Activated naive CD4-positive, alpha-beta T cell treated with anti-CD3 and anti-CD28 coated beads, Interleukin-2, amount 10 ng/mL, durations not matched to agents 7 days and 5 days (primary cell): Measurements from ENCODE around the gene DIAPH1.
A peak's percentile ranks its signal among the peaks of the same experiment; 100 is the strongest.

ENCODE experiments used
- CTCF ChIA-PET: fragments of 350-600 bp; sonication (Branson Sonifier 250); formaldehyde crosslinking; loops from one replicate; lab custom pipeline; 2021; ENCODE audit warnings: antibody characterized with exemption; lab: Charles Lee
- DNase-seq: peaks from one replicate; pipeline ENCODE4 v3.0.0-alpha.2; 2020
- H3K27ac Mint-ChIP-seq: one replicate; pipeline ENCODE4 v1.8.0; 2021; ENCODE audit warnings: mild to moderate bottlenecking, moderate library complexity, mixed read lengths
- H3K27me3 Mint-ChIP-seq: one replicate; pipeline ENCODE4 v1.8.0; 2021; ENCODE audit warnings: mild to moderate bottlenecking, mixed read lengths
- H3K36me3 Mint-ChIP-seq: one replicate; pipeline ENCODE4 v1.8.0; 2021; ENCODE audit warnings: mixed read lengths
- H3K4me1 Mint-ChIP-seq: one replicate; pipeline ENCODE4 v1.8.0; 2021; ENCODE audit warnings: mixed read lengths
- H3K4me3 Mint-ChIP-seq: one replicate; pipeline ENCODE4 v1.8.0; 2021; ENCODE audit warnings: mild to moderate bottlenecking, moderate library complexity, mixed read lengths
- H3K9me3 Mint-ChIP-seq: one replicate; pipeline ENCODE4 v1.8.0; 2021; ENCODE audit warnings: mixed read lengths

DIAPH1 gene

GRCh38 chr5:141515141-141515540 is 103.7 kb downstream of the DIAPH1 start:
- Mint-ChIP-seq H3K9me3 (no peaks in the 10 kb centered on the region), H3K27me3 (no peaks in the 10 kb centered on the region), H3K4me1 (peaks cover 27% of the 10 kb centered on the region), H3K27ac (peak overlapping the region; percentile 13), H3K4me3 (no peak overlapping the region), H3K36me3 (peaks cover 60% of the 10 kb centered on the region)
- DNase-seq, result no peak
- CTCF ChIA-PET, result interaction anchor here (0.9 to 2.1 kb wide), 8 partner anchors 8 to 102 kb away, joined by 3 to 8 read pairs (median 4); partner anchors contain the start of genes PCDHGA10 and PCDHGA12

DNA sequence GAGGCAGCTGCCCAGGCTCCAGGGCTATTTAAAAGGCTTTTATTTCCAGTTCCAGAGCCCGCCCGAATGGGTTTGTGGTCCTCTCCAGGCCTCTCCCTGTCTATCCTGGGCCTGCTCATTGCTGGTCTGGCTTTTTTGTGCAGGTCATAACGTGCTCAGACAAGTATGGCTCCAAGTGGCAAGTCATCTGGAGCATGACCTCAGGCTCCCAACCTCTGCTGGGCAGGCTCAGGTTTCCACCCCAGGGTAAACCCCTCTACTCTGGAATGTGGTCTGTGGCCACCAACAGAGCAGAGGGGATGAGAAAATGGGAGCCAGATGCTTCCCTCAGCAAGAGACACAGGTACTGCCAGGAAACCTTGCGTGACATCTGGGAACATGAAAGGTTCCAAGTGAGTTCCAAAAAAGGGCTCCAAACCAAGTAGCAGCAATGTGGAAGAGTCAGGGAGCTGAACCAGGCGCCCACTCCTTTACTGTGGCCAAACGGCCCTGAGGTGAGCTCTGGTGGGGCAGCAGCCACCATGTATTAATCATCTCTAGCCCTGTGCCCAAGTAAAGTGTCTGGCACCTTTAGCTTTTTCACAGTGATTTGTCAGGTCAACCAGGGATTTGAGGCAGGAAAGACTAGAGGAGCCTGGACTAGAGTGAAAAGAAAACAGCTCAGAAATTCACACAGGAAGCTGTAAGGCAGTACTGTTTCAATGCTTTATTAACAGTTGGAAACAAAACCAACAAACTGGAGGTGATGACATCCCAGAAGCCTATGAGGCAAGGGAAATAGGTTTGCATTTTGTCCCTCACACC is 104.3 kb downstream of the DIAPH1 start:
- DNase-seq, result no peak
- Mint-ChIP-seq H3K4me1 (peaks cover 27% of the 10 kb centered on the region), H3K36me3 (peaks cover 55% of the 10 kb centered on the region), H3K27me3 (no peaks in the 10 kb centered on the region), H3K27ac (peak overlapping the region; percentile 52), H3K4me3 (no peak overlapping the region), H3K9me3 (no peaks in the 10 kb centered on the region)
- CTCF ChIA-PET, result interaction anchor here (0.6 to 6.3 kb wide), 17 partner anchors 9 to 140 kb away, joined by 3 to 43 read pairs (median 6); partner anchors contain the start of genes PCDHGA10, PCDHGA12 and PCDHGA6

GRCh38 chr5:141513627-141514329 is 105.0 kb downstream of the DIAPH1 start:
- peak overlapping the region; percentile 71 for H3K4me3 Mint-ChIP-seq
- H3K36me3 Mint-ChIP-seq, result peaks cover 47% of the 10 kb centered on the region

GRCh38 chr5:141512911-141513626 is 105.7 kb downstream of the DIAPH1 start:
- Mint-ChIP-seq H3K36me3 (peaks cover 41% of the 10 kb centered on the region), H3K4me1 (peaks cover 27% of the 10 kb centered on the region), H3K27ac (peak overlapping the region; percentile 33), H3K27me3 (peaks cover 6% of the 10 kb centered on the region), H3K4me3 (peak overlapping the region; percentile 71), H3K9me3 (no peaks in the 10 kb centered on the region)
- CTCF ChIA-PET, result interaction anchor here (0.6 to 6.3 kb wide), 32 partner anchors 9 to 173 kb away, joined by 3 to 43 read pairs (median 5); partner anchors contain the start of genes PCDHGA10, PCDHGA11, PCDHGA12 and PCDHGB2
- peak; percentile 29 for DNase-seq

More at GRCh38 chr5:141513627-141514329, 105.0 kb downstream of the DIAPH1 start:
- H3K9me3 Mint-ChIP-seq, result no peaks in the 10 kb centered on the region
- CTCF ChIA-PET, result interaction anchor here (0.6 to 6.3 kb wide), 17 partner anchors 9 to 174 kb away, joined by 3 to 43 read pairs (median 6); partner anchors contain the start of genes PCDHGA10, PCDHGA12, PCDHGA6 and PCDHGB3
- DNase-seq, result peak; percentile 43
- H3K27me3 Mint-ChIP-seq, result peaks cover 5% of the 10 kb centered on the region
- peaks cover 27% of the 10 kb centered on the region for H3K4me1 Mint-ChIP-seq
- peak overlapping the region; percentile 85 for H3K27ac Mint-ChIP-seq

DNA sequence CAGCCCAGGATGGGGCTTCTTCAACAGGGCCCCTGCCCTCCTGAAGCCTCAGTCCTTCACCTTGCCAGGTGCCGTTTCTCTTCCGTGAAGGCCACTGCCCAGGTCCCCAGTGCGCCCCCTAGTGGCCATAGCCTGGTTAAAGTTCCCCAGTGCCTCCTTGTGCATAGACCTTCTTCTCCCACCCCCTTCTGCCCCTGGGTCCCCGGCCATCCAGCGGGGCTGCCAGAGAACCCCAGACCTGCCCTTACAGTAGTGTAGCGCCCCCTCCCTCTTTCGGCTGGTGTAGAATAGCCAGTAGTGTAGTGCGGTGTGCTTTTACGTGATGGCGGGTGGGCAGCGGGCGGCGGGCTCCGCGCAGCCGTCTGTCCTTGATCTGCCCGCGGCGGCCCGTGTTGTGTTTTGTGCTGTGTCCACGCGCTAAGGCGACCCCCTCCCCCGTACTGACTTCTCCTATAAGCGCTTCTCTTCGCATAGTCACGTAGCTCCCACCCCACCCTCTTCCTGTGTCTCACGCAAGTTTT is 106.3 kb downstream of the DIAPH1 start:
- peak overlapping the region; percentile 33 for H3K27ac Mint-ChIP-seq
- CTCF ChIA-PET, result interaction anchor here (0.6 to 6.3 kb wide), 35 partner anchors 8 to 188 kb away, joined by 3 to 43 read pairs (median 4); partner anchors contain the start of genes PCDHGA10, PCDHGA11, PCDHGA12 and PCDHGB2
- H3K9me3 Mint-ChIP-seq, result no peaks in the 10 kb centered on the region
- peaks cover 9% of the 10 kb centered on the region for H3K27me3 Mint-ChIP-seq
- H3K4me3 Mint-ChIP-seq, result peak overlapping the region; percentile 71
- H3K36me3 Mint-ChIP-seq, result peaks cover 37% of the 10 kb centered on the region
- H3K4me1 Mint-ChIP-seq, result peaks cover 27% of the 10 kb centered on the region
- peak; percentile 89 for DNase-seq

DNA sequence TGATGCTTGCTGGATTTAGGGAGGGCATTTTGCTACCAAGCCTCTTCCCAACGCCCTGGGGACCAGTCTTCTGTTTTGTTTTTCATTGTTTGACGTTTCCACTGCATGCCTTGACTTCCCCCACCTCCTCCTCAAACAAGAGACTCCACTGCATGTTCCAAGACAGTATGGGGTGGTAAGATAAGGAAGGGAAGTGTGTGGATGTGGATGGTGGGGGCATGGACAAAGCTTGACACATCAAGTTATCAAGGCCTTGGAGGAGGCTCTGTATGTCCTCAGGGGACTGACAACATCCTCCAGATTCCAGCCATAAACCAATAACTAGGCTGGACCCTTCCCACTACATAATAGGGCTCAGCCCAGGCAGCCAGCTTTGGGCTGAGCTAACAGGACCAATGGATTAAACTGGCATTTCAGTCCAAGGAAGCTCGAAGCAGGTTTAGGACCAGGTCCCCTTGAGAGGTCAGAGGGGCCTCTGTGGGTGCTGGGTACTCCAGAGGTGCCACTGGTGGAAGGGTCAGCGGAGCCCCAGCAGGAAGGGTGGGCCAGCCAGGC is 107.0 kb downstream of the DIAPH1 start:
- H3K9me3 Mint-ChIP-seq, result no peaks in the 10 kb centered on the region
- peaks cover 31% of the 10 kb centered on the region for H3K36me3 Mint-ChIP-seq
- peaks cover 13% of the 10 kb centered on the region for H3K27me3 Mint-ChIP-seq
- no peak overlapping the region for H3K4me3 Mint-ChIP-seq
- peaks cover 27% of the 10 kb centered on the region for H3K4me1 Mint-ChIP-seq
- CTCF ChIA-PET, result interaction anchor here (0.7 to 6.3 kb wide), 19 partner anchors 10 to 187 kb away, joined by 3 to 43 read pairs (median 6); partner anchors contain the start of genes PCDHGA10, PCDHGA11, PCDHGA12 and PCDHGB2
- H3K27ac Mint-ChIP-seq, result no peak overlapping the region
- DNase-seq, result no peak

- Mint-ChIP-seq H3K4me1 (peaks cover 27% of the 10 kb centered on the region), H3K4me3 (no peak overlapping the region), H3K27ac (no peak overlapping the region), H3K27me3 (peaks cover 15% of the 10 kb centered on the region), H3K36me3 (peaks cover 24% of the 10 kb centered on the region), H3K9me3 (no peaks in the 10 kb centered on the region)
- CTCF ChIA-PET, result interaction anchor here (0.6 to 6.3 kb wide), 15 partner anchors 12 to 191 kb away, joined by 3 to 43 read pairs (median 4); partner anchors contain the start of genes PCDHGA10, PCDHGA11, PCDHGA12 and PCDHGB3
- no peak for DNase-seq
Observed at GRCh38 chr5:141510850-141511601, 107.8 kb downstream of the DIAPH1 start.

DNA sequence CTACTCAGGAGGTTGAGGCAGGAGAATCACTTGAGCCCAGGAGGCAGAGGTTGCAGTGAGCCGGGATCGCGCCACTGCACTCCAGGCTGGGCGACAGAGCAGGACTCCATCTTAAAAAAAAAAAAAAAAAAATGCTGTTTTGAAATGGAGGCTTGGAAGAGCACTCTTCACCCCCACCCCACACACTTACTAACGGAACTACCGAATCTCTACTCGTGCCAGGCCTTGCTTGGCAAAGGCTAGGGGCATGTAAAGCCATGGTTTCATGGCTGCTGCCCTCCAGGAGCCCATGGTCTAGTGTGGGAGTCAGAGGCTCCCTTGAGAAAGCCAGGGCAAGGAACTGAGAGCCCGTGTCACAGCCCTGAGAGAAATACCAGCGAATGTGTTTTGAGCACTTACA is 108.6 kb downstream of the DIAPH1 start:
- DNase-seq, result no peak
- Mint-ChIP-seq H3K4me3 (no peak overlapping the region), H3K36me3 (peaks cover 20% of the 10 kb centered on the region), H3K4me1 (peaks cover 25% of the 10 kb centered on the region), H3K27me3 (peaks cover 19% of the 10 kb centered on the region), H3K9me3 (no peaks in the 10 kb centered on the region), H3K27ac (no peak overlapping the region)
- CTCF ChIA-PET, result interaction anchor here (0.7 to 6.3 kb wide), 11 partner anchors 13 to 1719 kb away, joined by 3 to 43 read pairs (median 4); partner anchors contain the start of genes PCDHGA10, PCDHGA12, PCDHGB3 and TAF7

DNA sequence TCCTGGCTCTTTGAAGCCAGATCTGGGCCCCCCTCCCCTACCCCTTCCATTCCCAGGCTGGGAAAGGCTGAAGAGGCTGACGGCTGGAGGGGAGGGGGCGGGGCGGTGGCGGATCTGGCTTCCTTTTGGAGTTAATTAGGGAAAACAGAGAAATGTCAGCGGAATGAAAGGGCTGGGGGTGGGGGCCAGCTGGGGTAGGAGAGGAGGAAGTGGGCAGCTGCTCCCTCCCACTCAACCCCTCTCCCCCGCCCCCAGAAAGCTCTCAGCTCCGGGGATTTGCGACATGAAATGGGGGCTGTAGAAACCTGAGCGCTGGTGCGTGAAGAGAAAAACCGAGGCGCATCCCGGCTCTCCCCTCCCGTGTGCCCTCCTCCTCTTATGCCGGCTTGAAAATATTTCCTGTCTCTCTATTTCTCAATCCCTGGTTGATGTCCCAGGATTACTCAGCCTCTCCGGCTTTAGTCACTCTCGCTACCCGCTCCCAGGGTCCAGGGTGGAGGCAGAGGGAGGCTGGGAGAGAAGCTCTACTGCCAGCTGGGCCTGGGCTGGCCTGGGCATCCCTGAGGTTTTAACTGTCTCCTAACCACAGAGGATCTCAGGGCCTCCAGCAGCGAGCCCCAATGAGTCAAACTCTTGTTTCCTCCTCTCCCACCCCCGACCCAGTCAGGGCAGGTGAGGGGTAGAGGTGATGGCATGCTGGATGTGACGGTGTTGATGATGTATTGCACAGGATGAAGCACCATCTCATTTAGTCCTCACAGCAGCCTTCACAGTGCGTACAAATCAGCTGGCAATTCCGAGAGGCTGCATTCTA is 109.8 kb downstream of the DIAPH1 start:
- H3K9me3 Mint-ChIP-seq, result no peaks in the 10 kb centered on the region
- CTCF ChIA-PET, result interaction anchor here (0.6 to 6.3 kb wide), 9 partner anchors 13 to 1718 kb away, joined by 3 to 43 read pairs (median 4); partner anchors contain the start of genes PCDHGA10, PCDHGA12 and TAF7
- peaks cover 11% of the 10 kb centered on the region for H3K36me3 Mint-ChIP-seq
- no peak overlapping the region for H3K4me3 Mint-ChIP-seq
- no peak overlapping the region for H3K27ac Mint-ChIP-seq
- DNase-seq, result no peak
- H3K27me3 Mint-ChIP-seq, result peaks cover 25% of the 10 kb centered on the region
- peaks cover 16% of the 10 kb centered on the region for H3K4me1 Mint-ChIP-seq

- H3K36me3 Mint-ChIP-seq, result peaks cover 6% of the 10 kb centered on the region
- no peak overlapping the region for H3K27ac Mint-ChIP-seq
- peaks cover 25% of the 10 kb centered on the region for H3K27me3 Mint-ChIP-seq
- no peak overlapping the region for H3K4me3 Mint-ChIP-seq
- CTCF ChIA-PET, result interaction anchor here (0.6 to 6.3 kb wide), 6 partner anchors 14 to 96 kb away, joined by 3 to 43 read pairs (median 3); partner anchors contain the start of genes PCDHGA10, PCDHGA11 and PCDHGA12
- H3K4me1 Mint-ChIP-seq, result peaks cover 10% of the 10 kb centered on the region
- no peaks in the 10 kb centered on the region for H3K9me3 Mint-ChIP-seq
- no peak for DNase-seq
Observed at GRCh38 chr5:141508440-141508797, 110.4 kb downstream of the DIAPH1 start.

DNA sequence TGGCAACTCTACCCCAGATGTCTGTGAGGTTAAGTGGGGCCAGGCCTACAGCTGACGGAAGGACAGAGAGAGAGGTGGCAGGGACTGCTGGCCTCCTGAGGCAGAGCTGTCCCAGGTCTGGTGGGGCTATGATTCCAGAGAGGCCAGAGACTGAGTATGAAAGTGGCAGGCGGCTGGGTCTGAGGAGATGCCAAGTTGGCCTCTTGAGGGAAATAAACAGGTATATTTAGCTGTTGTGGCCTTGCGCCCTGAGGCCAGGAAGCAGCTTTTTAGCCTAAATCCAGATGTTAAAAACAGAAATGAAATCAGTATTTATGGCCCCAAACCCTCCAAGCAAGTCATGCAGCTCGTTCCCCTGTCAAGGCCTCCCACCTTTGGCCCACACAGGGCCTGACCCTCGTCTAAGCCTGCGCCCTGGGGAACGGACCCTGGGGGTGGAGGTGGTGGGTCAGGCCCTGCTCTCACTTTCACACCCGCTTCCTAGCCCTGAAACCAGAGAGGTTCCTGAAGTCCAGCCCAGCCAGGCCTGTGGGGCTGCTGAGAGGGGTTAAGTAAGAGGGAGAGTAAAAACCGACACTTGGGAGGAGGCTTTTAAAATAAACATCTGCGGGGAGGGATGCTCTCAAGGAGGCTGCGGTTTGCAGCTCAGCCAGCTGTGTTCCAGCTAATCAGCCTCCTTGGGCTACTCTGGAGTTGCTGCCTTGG is 111.3 kb downstream of the DIAPH1 start:
- Mint-ChIP-seq H3K9me3 (no peaks in the 10 kb centered on the region), H3K36me3 (peaks cover under 1% of the 10 kb centered on the region), H3K4me1 (peaks cover 3% of the 10 kb centered on the region), H3K27me3 (peaks cover 25% of the 10 kb centered on the region), H3K27ac (no peak overlapping the region), H3K4me3 (no peak overlapping the region)
- DNase-seq, result no peak
- CTCF ChIA-PET, result interaction anchor here (0.7 to 6.3 kb wide), 6 partner anchors 14 to 228 kb away, joined by 3 to 43 read pairs (median 3); partner anchors contain the start of genes PCDHGA11 and PCDHGA12
